CD4-positive, alpha-beta T cell (primary cell): Measurements from ENCODE around the gene AGER. TPM values are rescaled to one million over a fixed set of nuclear protein-coding genes. Genes with fewer than 3 reads are reported as not detected.

Experiments
- ATAC-seq: fragments of 200-7000 bp; cut with Tn5 transposase; one replicate; pipeline ENCODE4 v1.10.0; 2022; ENCODE audit warnings: mild to moderate bottlenecking; ENCODE audit not compliant: poor library complexity
- CTCF ChIA-PET: fragments of 350-600 bp; sonication (Branson Sonifier 250); formaldehyde crosslinking; loops from one replicate; lab custom pipeline; 2021; ENCODE audit warnings: antibody characterized with exemption, inconsistent platforms; lab: Charles Lee
- POLR2A ChIA-PET: fragments of 350-600 bp; sonication (Branson Sonifier 250); formaldehyde crosslinking; loops from one replicate; lab custom pipeline; 2021; ENCODE audit warnings: antibody characterized with exemption, inconsistent platforms; lab: Charles Lee
- DNase-seq, 14 experiments: peaks; one replicate each; pipeline ENCODE4 v3.0.0-alpha.2; 2013 to 2020; ENCODE audit warnings: mixed read lengths in 2 of 14
- H3K27ac ChIP-seq, 2 donors: one replicate each; pipeline versions ENCODE4 v1.5.1 to v1.7.0; 2013; ENCODE audit warnings: low read length in 2 of 2, low read depth in 1 of 2, mild to moderate bottlenecking in 1 of 2
- H3K27me3 ChIP-seq, 2 experiments: 1 replicate in 1 of 2; 2 replicates in 1 of 2; pipeline versions ENCODE4 v1.6.1 to v1.7.0; 2013; ENCODE audit warnings: low read length in 2 of 2, control low read depth in 1 of 2, mild to moderate bottlenecking in 1 of 2, moderate library complexity in 1 of 2; ENCODE audit not compliant: insufficient read depth in 2 of 2, control insufficient read depth in 1 of 2
- H3K36me3 ChIP-seq: one replicate; pipeline ENCODE4 v1.6.1; 2013; ENCODE audit warnings: low read length, control low read depth; ENCODE audit not compliant: insufficient read depth
- H3K4me1 ChIP-seq: one replicate; pipeline ENCODE4 v1.6.1; 2013; ENCODE audit warnings: low read length, control low read depth; ENCODE audit not compliant: insufficient read depth
- H3K4me3 ChIP-seq: one replicate; pipeline ENCODE4 v1.5.1; 2013; ENCODE audit warnings: mild to moderate bottlenecking, low read length, moderate library complexity
- H3K9me3 ChIP-seq, 2 experiments: 1 replicate in 1 of 2; 2 replicates in 1 of 2; pipeline versions ENCODE4 v1.6.1 to v1.7.0; 2013; ENCODE audit warnings: low read length in 2 of 2, mild to moderate bottlenecking in 2 of 2, control low read depth in 1 of 2, moderate library complexity in 1 of 2; ENCODE audit not compliant: control insufficient read depth in 1 of 2, insufficient read depth in 1 of 2
- H3K27ac Mint-ChIP-seq: one replicate; pipeline ENCODE4 v1.8.0; 2020; ENCODE audit warnings: mixed read lengths
- H3K27me3 Mint-ChIP-seq: one replicate; pipeline ENCODE4 v1.8.0; 2021; ENCODE audit warnings: mixed read lengths
- H3K36me3 Mint-ChIP-seq: one replicate; pipeline ENCODE4 v1.8.0; 2021; ENCODE audit warnings: low read depth, mixed read lengths
- H3K4me1 Mint-ChIP-seq: one replicate; pipeline ENCODE4 v1.8.0; 2021; ENCODE audit warnings: low read depth, mixed read lengths
- H3K4me3 Mint-ChIP-seq: one replicate; pipeline ENCODE4 v1.8.0; 2020; ENCODE audit warnings: mild to moderate bottlenecking, mixed read lengths
- H3K9me3 Mint-ChIP-seq: one replicate; pipeline ENCODE4 v1.8.0; 2020; ENCODE audit warnings: mixed read lengths
- intact Hi-C, 2 experiments: fragments of 100-400 bp; cut with DNase I in 1 of 2; cut with micrococcal nuclease in 1 of 2; formaldehyde crosslinking; loops; one replicate each; pipeline versions ENCODE4 v1.15.1 to v1.9.0; 2023 to 2025; cut with DNase I, micrococcal nuclease
- total RNA-seq, 174 experiments: library from RNA in 2 of 174; stranded (reverse) in 2 of 174; gene quantifications; one replicate each; pipeline ENCODE4 v1.2.3 and lab custom pipeline; 2021 to 2026
- TF ChIP-seq, protein P1 (sequence below): fragments of 200-600 bp; IDR thresholded peaks from one replicate; pipeline ENCODE4 v1.8.0; 2022; ENCODE audit warnings: antibody characterized with exemption, mild to moderate bottlenecking

Gene AGER
- total RNA-seq, 2 experiments from 2014 or later: 23.5 to 27.0 TPM

DNA sequence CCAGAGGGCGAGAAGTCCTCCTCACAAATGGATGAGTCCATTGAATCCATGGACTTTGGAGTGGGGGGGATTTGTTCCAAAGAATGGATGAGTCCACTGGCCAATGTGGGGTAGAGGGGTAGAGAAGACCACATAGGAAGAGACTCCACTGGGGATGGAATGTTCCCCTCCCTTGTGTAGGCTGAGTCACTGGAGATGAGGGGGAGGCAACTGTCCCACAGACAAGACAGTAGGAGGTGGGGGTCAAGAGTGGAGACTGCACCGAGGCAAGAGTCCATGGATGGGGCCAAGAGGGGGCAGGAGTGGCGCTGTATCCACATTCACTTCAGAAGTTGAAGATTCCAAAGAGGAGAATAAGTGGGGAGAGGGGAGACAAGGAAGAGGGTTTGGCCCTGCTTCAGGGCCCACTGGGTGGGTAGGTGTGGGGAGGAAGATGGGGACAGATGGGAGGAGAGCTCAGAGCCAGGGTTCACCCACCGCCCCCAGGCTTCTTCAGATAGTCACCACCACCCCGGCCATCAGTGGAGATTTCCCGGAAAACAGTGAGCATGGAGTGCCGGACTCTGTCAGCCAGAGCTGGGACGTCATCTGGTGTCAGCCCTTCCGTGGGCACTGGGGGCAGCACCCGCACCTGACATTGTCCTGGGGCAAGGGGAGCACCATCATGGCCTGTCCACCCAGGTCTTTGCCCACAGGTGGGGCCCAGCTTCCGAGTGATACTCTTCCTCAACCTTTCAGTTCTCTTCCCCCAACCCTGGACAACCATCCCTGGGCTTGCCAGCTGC lies 15.1 kb downstream of the AGER start:
- Histone ChIP-seq H3K36me3 (peaks cover 45% of the 10 kb centered on the region), H3K9me3 (no peaks in the 10 kb centered on the region), H3K27ac (no peak overlapping the region), H3K4me3 (no peak overlapping the region), H3K4me1 (peaks cover 13% of the 10 kb centered on the region), H3K27me3 (no peaks in the 10 kb centered on the region)
- intact Hi-C loops: no loop called here
- no peak for ATAC-seq
- Mint-ChIP-seq H3K4me3 (no peak overlapping the region), H3K9me3 (no peaks in the 10 kb centered on the region), H3K4me1 (peaks cover 32% of the 10 kb centered on the region), H3K27me3 (no peaks in the 10 kb centered on the region), H3K36me3 (peaks cover 54% of the 10 kb centered on the region), H3K27ac (no peak overlapping the region)
- POLR2A ChIA-PET: interaction anchor here (1.0 kb wide), 1 partner anchor 8 kb away, joined by 3 read pairs; no protein-coding TSS in a partner anchor
- no peak for DNase-seq
- TF ChIP-seq, protein P1, sequence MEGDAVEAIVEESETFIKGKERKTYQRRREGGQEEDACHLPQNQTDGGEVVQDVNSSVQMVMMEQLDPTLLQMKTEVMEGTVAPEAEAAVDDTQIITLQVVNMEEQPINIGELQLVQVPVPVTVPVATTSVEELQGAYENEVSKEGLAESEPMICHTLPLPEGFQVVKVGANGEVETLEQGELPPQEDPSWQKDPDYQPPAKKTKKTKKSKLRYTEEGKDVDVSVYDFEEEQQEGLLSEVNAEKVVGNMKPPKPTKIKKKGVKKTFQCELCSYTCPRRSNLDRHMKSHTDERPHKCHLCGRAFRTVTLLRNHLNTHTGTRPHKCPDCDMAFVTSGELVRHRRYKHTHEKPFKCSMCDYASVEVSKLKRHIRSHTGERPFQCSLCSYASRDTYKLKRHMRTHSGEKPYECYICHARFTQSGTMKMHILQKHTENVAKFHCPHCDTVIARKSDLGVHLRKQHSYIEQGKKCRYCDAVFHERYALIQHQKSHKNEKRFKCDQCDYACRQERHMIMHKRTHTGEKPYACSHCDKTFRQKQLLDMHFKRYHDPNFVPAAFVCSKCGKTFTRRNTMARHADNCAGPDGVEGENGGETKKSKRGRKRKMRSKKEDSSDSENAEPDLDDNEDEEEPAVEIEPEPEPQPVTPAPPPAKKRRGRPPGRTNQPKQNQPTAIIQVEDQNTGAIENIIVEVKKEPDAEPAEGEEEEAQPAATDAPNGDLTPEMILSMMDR: no peak
- CTCF ChIA-PET: no interaction called here

DNA sequence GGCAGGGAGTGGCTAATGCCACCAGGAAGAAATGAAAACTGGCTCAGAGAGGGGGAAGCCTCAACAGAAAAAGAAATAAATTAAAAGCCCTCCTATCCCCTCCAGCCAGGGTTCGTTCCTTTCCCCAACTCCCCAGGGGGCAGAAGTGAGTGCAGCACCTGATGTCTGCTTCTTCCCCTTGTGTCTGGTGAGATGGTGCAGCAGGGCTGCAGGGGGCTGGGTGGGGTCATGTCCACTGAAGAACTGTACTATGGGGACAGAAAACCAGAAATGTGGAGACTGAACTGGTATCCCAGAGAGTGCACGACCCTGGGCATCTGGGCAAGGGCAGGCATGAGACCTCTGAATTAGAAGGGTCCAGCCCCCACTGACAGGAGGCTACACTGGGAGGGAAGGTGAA lies 15.7 kb downstream of the AGER start:
- ATAC-seq (no peak), DNase-seq (no peak)
- ChIA-PET CTCF (no interaction called here), POLR2A (no interaction called here)
- Mint-ChIP-seq H3K36me3 (peaks cover 54% of the 10 kb centered on the region), H3K27ac (no peak overlapping the region), H3K9me3 (no peaks in the 10 kb centered on the region), H3K4me3 (no peak overlapping the region), H3K4me1 (peaks cover 25% of the 10 kb centered on the region), H3K27me3 (no peaks in the 10 kb centered on the region)
- Histone ChIP-seq H3K4me1 (peaks cover 6% of the 10 kb centered on the region), H3K9me3 (no peaks in the 10 kb centered on the region), H3K4me3 (no peak overlapping the region), H3K27me3 (no peaks in the 10 kb centered on the region), H3K36me3 (peaks cover 47% of the 10 kb centered on the region), H3K27ac (no peak overlapping the region)
- intact Hi-C loops: no loop called here
- TF ChIP-seq, protein P1: no peak

DNA sequence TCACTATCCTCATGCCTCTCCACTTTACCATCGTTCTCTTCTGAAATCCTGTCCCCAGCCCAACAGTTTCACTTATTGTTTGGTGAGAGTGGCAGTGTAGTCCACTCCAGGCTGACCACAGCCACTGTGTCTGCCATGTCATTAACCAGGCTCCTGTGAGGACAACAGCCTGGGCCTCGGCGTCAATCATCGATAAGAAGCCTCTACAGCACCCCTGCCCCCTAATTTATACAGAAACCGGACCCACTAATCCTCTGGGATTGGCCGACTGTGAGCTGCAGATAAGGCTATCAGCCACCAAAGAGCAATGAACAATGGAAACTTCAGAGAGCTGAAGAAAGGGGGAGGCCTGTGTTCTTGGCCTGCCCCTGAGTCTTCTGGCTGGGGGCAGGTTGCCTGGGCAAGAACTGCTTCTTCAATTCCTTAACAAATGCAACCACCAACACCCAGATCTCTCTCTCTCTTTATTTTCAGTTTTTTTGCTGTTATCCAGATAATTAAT lies 16.2 kb downstream of the AGER start:
- CTCF ChIA-PET: no interaction called here
- H3K4me3 ChIP-seq: no peak overlapping the region
- H3K27me3 Mint-ChIP-seq: no peaks in the 10 kb centered on the region

More for the DNA sequence above, 16.2 kb downstream of the AGER start:
- Histone ChIP-seq H3K9me3 (no peaks in the 10 kb centered on the region), H3K27ac (no peak overlapping the region), H3K36me3 (peaks cover 47% of the 10 kb centered on the region), H3K27me3 (no peaks in the 10 kb centered on the region), H3K4me1 (peaks cover under 1% of the 10 kb centered on the region)
- no peak overlapping the region for H3K27ac Mint-ChIP-seq
- H3K4me1 Mint-ChIP-seq: peaks cover 20% of the 10 kb centered on the region
- TF ChIP-seq, protein P1: no peak
- POLR2A ChIA-PET: no interaction called here
- no peak overlapping the region for H3K4me3 Mint-ChIP-seq
- intact Hi-C loops: no loop called here
- DNase-seq (no peak), ATAC-seq (no peak)
- H3K36me3 Mint-ChIP-seq: peaks cover 54% of the 10 kb centered on the region
- no peaks in the 10 kb centered on the region for H3K9me3 Mint-ChIP-seq
